ENCODE measurements around the gene PRKRIP1. TPM values are rescaled to one million over a fixed set of nuclear protein-coding genes. Genes with fewer than 3 reads are reported as not detected.
A peak's percentile ranks its signal among the peaks of the same experiment; 100 is the strongest.

PRKRIP1 gene
- total and polyA plus RNA-seq, 2 donors (not counting 1 experiment from before 2014, with no cell fraction given) = 13.8 to 16.3 TPM

DNA sequence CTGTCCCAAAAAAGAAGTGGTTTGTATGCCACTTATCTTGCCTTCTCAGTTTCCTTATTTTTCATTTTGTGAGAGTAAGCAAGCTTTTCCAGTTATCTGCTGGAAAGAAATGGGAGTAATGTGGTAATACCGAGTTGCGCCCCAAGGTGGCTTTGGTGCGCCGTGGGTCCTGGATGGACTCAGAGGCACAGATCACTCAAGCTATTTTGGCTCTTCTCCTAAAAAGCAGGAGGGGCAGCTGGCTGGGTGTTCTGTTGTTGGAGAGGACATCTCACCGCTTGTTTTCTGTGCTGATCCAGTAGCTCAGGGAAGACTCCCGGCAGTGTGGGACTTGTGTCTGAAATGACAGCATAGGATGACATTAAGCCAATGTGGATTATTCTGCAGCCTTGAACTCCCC is 16.4 kb downstream of the PRKRIP1 start:
- H3K36me3 ChIP-seq (ENCODE audit: control insufficient read depth, insufficient read depth, low read length) = peaks cover 14% of the 10 kb centered on the region
- no peak overlapping the region for H3K27ac ChIP-seq (ENCODE audit: insufficient read depth, low read length)
- H3K79me2 ChIP-seq (ENCODE audit: control insufficient read depth, insufficient read depth, low read length) = no peaks in the 10 kb centered on the region
- DNase-seq (ENCODE audit: low read depth in 2 of 2) = peak; percentile 23 to 25
- no peak overlapping the region for H3K9ac ChIP-seq (ENCODE audit: insufficient read depth, low read length)
- no peaks in the 10 kb centered on the region for H3K4me1 ChIP-seq (ENCODE audit: control insufficient read depth, extremely low read depth, insufficient read depth, low read length)
- H3K27me3 ChIP-seq (ENCODE audit: control insufficient read depth, insufficient read depth, low read length) = no peaks in the 10 kb centered on the region
- H3K4me2 ChIP-seq (ENCODE audit: extremely low read depth, insufficient read depth, low read length) = no peak overlapping the region
- H3K4me3 ChIP-seq (replicated peaks in 1 of 4; ENCODE audit: control extremely low read depth in 1 of 4, insufficient read depth in 1 of 4, low read depth in 3 of 4, low read length in 4 of 4) = no peak overlapping the region
- no peaks in the 10 kb centered on the region for H3K9me3 ChIP-seq (ENCODE audit: control insufficient read depth, insufficient read depth, low read depth, low read length)
- no peak overlapping the region for H2AFZ ChIP-seq (ENCODE audit: low read length)
- no peak for TF ChIP-seq EZH2 (IDR thresholded peaks at IDR 0.05; ENCODE audit: low read length, missing control alignments)
- TF ChIP-seq, protein P1, sequence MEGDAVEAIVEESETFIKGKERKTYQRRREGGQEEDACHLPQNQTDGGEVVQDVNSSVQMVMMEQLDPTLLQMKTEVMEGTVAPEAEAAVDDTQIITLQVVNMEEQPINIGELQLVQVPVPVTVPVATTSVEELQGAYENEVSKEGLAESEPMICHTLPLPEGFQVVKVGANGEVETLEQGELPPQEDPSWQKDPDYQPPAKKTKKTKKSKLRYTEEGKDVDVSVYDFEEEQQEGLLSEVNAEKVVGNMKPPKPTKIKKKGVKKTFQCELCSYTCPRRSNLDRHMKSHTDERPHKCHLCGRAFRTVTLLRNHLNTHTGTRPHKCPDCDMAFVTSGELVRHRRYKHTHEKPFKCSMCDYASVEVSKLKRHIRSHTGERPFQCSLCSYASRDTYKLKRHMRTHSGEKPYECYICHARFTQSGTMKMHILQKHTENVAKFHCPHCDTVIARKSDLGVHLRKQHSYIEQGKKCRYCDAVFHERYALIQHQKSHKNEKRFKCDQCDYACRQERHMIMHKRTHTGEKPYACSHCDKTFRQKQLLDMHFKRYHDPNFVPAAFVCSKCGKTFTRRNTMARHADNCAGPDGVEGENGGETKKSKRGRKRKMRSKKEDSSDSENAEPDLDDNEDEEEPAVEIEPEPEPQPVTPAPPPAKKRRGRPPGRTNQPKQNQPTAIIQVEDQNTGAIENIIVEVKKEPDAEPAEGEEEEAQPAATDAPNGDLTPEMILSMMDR (conservative IDR thresholded peaks at IDR 0.05 in 1 of 2, IDR thresholded peaks at IDR 0.05 in 1 of 2; ENCODE audit: low read depth in 1 of 2, low read length in 2 of 2) = peak in 1 of 2 donors; percentile 41
- H4K20me1 ChIP-seq (ENCODE audit: control insufficient read depth, extremely low read depth, insufficient read depth, low read length) = no peaks in the 10 kb centered on the region

DNA sequence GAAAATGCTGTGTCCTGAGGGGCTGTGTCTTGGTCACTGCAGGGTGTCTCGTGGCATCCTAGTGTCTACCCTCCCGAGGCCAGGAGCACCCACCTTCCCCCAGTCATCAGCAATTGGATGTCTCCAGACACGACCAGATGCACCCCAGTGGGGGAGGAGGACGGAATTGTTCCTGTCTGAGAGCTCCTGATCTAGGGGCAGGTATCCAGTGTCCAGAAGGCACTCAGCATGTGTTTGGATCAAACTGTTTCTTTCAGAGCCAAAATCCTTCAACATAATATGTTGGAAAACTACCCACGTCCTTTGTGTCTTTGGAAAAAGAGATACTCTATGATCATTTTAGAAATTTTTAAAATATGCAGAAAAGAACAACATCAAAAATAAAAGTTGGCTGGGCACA is 16.9 kb downstream of the PRKRIP1 start:
- no peak overlapping the region for H3K27ac ChIP-seq (ENCODE audit: insufficient read depth, low read length)
- DNase-seq (ENCODE audit: low read depth in 2 of 2) = no peak
- H3K9ac ChIP-seq (ENCODE audit: insufficient read depth, low read length) = no peak overlapping the region
- H3K36me3 ChIP-seq (ENCODE audit: control insufficient read depth, insufficient read depth, low read length) = peaks cover 10% of the 10 kb centered on the region
- H4K20me1 ChIP-seq (ENCODE audit: control insufficient read depth, extremely low read depth, insufficient read depth, low read length) = no peaks in the 10 kb centered on the region
- no peak overlapping the region for H2AFZ ChIP-seq (ENCODE audit: low read length)
- no peak overlapping the region for H3K4me3 ChIP-seq (replicated peaks in 1 of 4; ENCODE audit: control extremely low read depth in 1 of 4, insufficient read depth in 1 of 4, low read depth in 3 of 4, low read length in 4 of 4)
- no peaks in the 10 kb centered on the region for H3K27me3 ChIP-seq (ENCODE audit: control insufficient read depth, insufficient read depth, low read length)
- no peaks in the 10 kb centered on the region for H3K9me3 ChIP-seq (ENCODE audit: control insufficient read depth, insufficient read depth, low read depth, low read length)
- H3K4me2 ChIP-seq (ENCODE audit: extremely low read depth, insufficient read depth, low read length) = no peak overlapping the region
- TF ChIP-seq, protein P1 (conservative IDR thresholded peaks at IDR 0.05 in 1 of 2, IDR thresholded peaks at IDR 0.05 in 1 of 2; ENCODE audit: low read depth in 1 of 2, low read length in 2 of 2) = no peak
- TF ChIP-seq EZH2 (IDR thresholded peaks at IDR 0.05; ENCODE audit: low read length, missing control alignments) = no peak
- H3K4me1 ChIP-seq (ENCODE audit: control insufficient read depth, extremely low read depth, insufficient read depth, low read length) = no peaks in the 10 kb centered on the region
- no peaks in the 10 kb centered on the region for H3K79me2 ChIP-seq (ENCODE audit: control insufficient read depth, insufficient read depth, low read length)

DNA sequence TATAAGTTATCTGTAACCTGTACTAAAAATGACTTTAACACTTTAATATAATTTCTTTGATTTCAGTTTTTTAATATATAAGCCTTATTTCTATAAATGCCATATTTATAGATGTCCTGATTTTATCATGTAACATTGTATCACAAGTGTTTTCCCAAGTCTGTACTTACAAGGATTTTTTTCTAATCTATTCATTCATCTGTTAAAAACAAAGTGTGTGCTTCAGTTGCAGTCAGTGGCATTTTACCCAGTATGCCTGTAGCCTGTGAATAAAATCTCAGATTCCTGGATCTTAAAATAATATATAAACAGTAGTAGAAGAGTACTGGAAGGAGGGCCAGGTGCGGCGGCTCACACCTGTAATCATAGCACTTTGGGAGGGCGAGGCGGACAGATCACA is 17.4 kb downstream of the PRKRIP1 start:
- Histone ChIP-seq H4K20me1 (ENCODE audit: control insufficient read depth, extremely low read depth, insufficient read depth, low read length) (no peaks in the 10 kb centered on the region), H3K36me3 (ENCODE audit: control insufficient read depth, insufficient read depth, low read length) (peaks cover 6% of the 10 kb centered on the region), H3K27ac (ENCODE audit: insufficient read depth, low read length) (no peak overlapping the region), H3K79me2 (ENCODE audit: control insufficient read depth, insufficient read depth, low read length) (no peaks in the 10 kb centered on the region), H2AFZ (ENCODE audit: low read length) (no peak overlapping the region), H3K27me3 (ENCODE audit: control insufficient read depth, insufficient read depth, low read length) (no peaks in the 10 kb centered on the region), H3K9me3 (ENCODE audit: control insufficient read depth, insufficient read depth, low read depth, low read length) (no peaks in the 10 kb centered on the region), H3K4me3 (replicated peaks in 1 of 4; ENCODE audit: control extremely low read depth in 1 of 4, insufficient read depth in 1 of 4, low read depth in 3 of 4, low read length in 4 of 4) (no peak overlapping the region), H3K4me2 (ENCODE audit: extremely low read depth, insufficient read depth, low read length) (no peak overlapping the region), H3K9ac (ENCODE audit: insufficient read depth, low read length) (no peak overlapping the region), H3K4me1 (ENCODE audit: control insufficient read depth, extremely low read depth, insufficient read depth, low read length) (no peaks in the 10 kb centered on the region)
- TF ChIP-seq, protein P1 (conservative IDR thresholded peaks at IDR 0.05 in 1 of 2, IDR thresholded peaks at IDR 0.05 in 1 of 2; ENCODE audit: low read depth in 1 of 2, low read length in 2 of 2) = no peak
- no peak for TF ChIP-seq EZH2 (IDR thresholded peaks at IDR 0.05; ENCODE audit: low read length, missing control alignments)
- no peak for DNase-seq (ENCODE audit: low read depth in 2 of 2)
